Nephron progenitor cell (in vitro differentiated cells): ENCODE data around the gene ASMTL.

Source experiments
- DNase-seq: peaks from one replicate; pipeline ENCODE4 v3.0.0; 2021
- H3K27ac Mint-ChIP-seq: 2 replicates; pipeline ENCODE4 v1.8.0; 2021; ENCODE audit warnings: mild to moderate bottlenecking, moderate library complexity, mixed read lengths
- H3K27me3 Mint-ChIP-seq: 2 replicates; pipeline ENCODE4 v1.8.0; 2021; ENCODE audit warnings: mild to moderate bottlenecking, low read depth, mixed read lengths; ENCODE audit not compliant: poor library complexity
- H3K36me3 Mint-ChIP-seq: 2 replicates; pipeline ENCODE4 v1.8.0; 2021; ENCODE audit warnings: low read depth, mixed read lengths
- H3K4me1 Mint-ChIP-seq: 2 replicates; pipeline ENCODE4 v1.8.0; 2021; ENCODE audit warnings: mixed read lengths
- H3K4me3 Mint-ChIP-seq: 2 replicates; pipeline ENCODE4 v1.8.0; 2021; ENCODE audit warnings: mild to moderate bottlenecking, moderate library complexity, mixed read lengths
- H3K9me3 Mint-ChIP-seq: 2 replicates; pipeline ENCODE4 v1.8.0; 2021; ENCODE audit warnings: mild to moderate bottlenecking, moderate library complexity, mixed read lengths
- CTCF ChIP-seq: fragments of 200-600 bp; sonication (generic); IDR thresholded peaks from 2 replicates; pipeline ENCODE4 v1.5.0; 2021; ENCODE audit warnings: antibody characterized with exemption

The ASMTL gene

DNA sequence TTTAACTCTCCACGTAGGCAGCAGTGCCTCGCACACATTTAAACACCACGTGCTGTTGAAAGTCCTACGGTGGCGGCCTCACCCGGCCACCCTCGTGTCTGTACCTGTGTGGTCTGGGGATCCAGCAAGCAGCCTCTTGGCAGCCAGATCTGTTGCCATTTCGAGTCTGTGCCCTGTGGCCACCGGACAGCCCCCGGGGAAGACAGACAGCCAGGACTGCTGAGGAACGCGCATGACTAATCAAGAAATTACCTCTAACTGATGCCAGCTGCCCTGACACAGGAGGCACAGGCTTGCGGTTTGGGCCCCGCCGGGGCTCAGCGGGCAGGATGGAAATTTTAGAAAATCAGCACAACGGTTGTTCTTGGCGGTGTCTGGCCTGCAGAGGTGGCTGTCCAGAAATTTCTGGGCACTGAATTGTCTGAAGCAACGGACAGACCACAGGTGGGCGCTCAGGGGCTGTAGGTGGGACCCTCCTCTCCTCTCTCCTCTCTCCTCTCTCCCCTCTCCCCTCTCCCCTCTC is 15.6 kb upstream of the ASMTL start:
- H3K9me3 Mint-ChIP-seq: peaks cover 8% of the 10 kb centered on the region
- no peak for DNase-seq
- H3K27me3 Mint-ChIP-seq: peaks cover 12% of the 10 kb centered on the region
- no peaks in the 10 kb centered on the region for H3K36me3 Mint-ChIP-seq
- H3K4me3 Mint-ChIP-seq: no peak overlapping the region
- peaks cover 10% of the 10 kb centered on the region for H3K4me1 Mint-ChIP-seq
- no peak for TF ChIP-seq CTCF
- no peak overlapping the region for H3K27ac Mint-ChIP-seq

DNA sequence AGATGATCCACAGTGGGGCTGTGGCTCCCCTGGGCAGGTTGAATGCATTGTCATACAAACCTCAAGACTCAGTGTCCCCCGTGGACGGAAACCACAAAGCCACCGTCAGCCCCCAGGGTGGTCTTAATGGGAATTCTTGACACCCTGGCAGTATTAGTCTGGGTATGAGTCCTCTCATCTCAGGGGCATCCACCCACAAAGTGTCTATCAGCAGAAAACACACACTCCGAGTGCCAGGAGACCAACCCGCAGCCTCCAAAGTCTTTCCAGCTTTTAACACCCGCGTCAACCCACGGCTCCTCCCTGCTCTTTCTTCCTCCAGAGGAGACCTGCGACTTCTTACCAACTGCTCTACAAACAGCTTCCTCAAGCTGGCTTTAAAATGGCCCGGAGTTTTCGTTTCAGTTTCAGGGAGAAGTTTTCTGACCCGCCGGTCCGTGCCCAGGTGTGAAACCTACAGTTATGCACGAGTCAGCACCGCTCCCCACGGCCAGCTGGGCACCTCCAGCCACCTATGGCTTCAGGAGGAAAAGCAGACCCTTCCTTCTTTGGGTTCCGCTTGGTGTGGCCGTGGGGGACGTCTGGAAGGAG is 14.4 kb upstream of the ASMTL start:
- H3K4me3 Mint-ChIP-seq: no peak overlapping the region
- peaks cover 2% of the 10 kb centered on the region for H3K9me3 Mint-ChIP-seq
- peaks cover 13% of the 10 kb centered on the region for H3K4me1 Mint-ChIP-seq
- H3K27ac Mint-ChIP-seq: peak overlapping the region; percentile 39
- no peak for DNase-seq
- no peaks in the 10 kb centered on the region for H3K36me3 Mint-ChIP-seq
- no peak for TF ChIP-seq CTCF
- H3K27me3 Mint-ChIP-seq: peaks cover 8% of the 10 kb centered on the region

- DNase-seq: no peak
- Mint-ChIP-seq H3K27ac (no peak overlapping the region), H3K27me3 (peaks cover 8% of the 10 kb centered on the region), H3K36me3 (no peaks in the 10 kb centered on the region), H3K4me3 (no peak overlapping the region), H3K4me1 (peaks cover 9% of the 10 kb centered on the region), H3K9me3 (no peaks in the 10 kb centered on the region)
- no peak for TF ChIP-seq CTCF
These were observed 13.5 kb upstream of the ASMTL start for GRCh38 chrX:1466232-1466661.

DNA sequence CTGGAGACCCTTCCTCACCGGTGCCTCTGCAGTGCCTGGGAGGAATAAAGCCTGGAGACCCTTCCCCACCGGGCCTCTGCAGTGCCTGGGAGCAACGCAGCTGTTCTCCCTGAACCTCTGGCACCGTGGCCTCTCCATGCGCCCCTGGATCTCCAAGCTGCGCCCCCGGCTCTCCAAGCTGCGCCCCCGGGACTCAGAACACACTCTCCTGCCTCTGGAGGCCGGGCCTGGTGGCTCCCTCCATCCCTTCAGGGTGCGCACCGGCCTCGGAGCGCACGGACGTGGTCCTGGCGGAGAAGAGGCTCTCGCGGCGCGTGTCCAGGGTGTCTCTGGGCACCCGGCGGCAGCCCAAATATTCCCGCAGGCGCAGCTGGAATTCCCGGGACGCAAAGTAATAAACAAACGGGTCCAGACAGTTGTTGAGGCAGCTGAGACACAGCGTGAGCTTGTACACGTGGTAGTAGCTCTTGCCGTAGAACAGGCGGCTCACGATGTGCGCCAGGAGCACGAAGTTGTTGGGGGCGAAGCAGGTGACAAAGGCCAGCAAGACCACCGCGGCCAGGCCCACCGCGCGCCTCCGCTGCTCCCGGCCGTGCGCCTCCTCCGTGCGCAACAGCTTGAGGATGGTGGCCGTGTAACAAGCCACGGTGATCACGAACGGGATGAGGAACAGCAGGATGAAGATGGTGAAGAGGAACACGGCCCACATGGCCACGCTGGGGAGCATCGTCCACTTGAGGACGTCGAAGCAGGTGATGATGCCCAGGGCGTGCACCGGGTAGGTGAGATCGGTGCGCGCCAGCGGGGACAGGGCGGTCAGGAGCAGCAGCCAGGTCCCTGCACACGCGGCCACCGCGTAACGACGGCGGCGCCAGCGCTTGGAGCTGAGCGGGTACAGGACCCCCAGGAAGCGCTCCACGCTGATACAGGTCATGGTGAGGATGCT is 12.8 kb upstream of the ASMTL start:
- Mint-ChIP-seq H3K9me3 (no peaks in the 10 kb centered on the region), H3K36me3 (no peaks in the 10 kb centered on the region), H3K27me3 (peaks cover 8% of the 10 kb centered on the region), H3K4me1 (peaks cover 9% of the 10 kb centered on the region), H3K4me3 (no peak overlapping the region), H3K27ac (no peak overlapping the region)
- TF ChIP-seq CTCF: no peak
- no peak for DNase-seq

- H3K4me1 Mint-ChIP-seq: peaks cover 9% of the 10 kb centered on the region
These were observed 12.2 kb upstream of the ASMTL start for GRCh38 chrX:1464971-1465285.

More at GRCh38 chrX:1464971-1465285, 12.2 kb upstream of the ASMTL start:
- Mint-ChIP-seq H3K4me3 (no peak overlapping the region), H3K27me3 (peaks cover 8% of the 10 kb centered on the region), H3K9me3 (no peaks in the 10 kb centered on the region), H3K27ac (no peak overlapping the region), H3K36me3 (no peaks in the 10 kb centered on the region)
- TF ChIP-seq CTCF: no peak
- DNase-seq: no peak
